ENCODE measurements around the gene D2HGDH. TPM values are rescaled to one million over a fixed set of nuclear protein-coding genes. Genes with fewer than 3 reads are reported as not detected.

Gene D2HGDH
- total and polyA plus RNA-seq, 2 of the 8 experiments (the other 6 are each of a cell fraction or from before 2014, with no cell fraction given): 3.4 to 8.1 TPM

- TF ChIP-seq GABPA (IDR thresholded peaks at IDR 0.05; ENCODE audit: borderline replicate concordance, insufficient read depth, low read length) (no peak), TEAD4 (IDR thresholded peaks at IDR 0.05; ENCODE audit: low read depth, low read length) (no peak), TBP (IDR thresholded peaks at IDR 0.05; ENCODE audit: low read depth, low read length) (no peak)
Measured at GRCh38 chr2:241801611-241802420, 67.4 kb downstream of the D2HGDH start (continued).
